ENCODE measurements around the gene DNAJC4.
A peak's percentile ranks its signal among the peaks of the same experiment; 100 is the strongest.

The DNAJC4 gene

GRCh38 chr11:64185693-64186491 lies 44.5 kb upstream of the DNAJC4 start, which contains the start of gene STIP1:
STIP1 (plus strand) TSS chr11:64186171; CDS start chr11:64186262, 91 bp downstream.
- TF ChIP-seq, protein P1, sequence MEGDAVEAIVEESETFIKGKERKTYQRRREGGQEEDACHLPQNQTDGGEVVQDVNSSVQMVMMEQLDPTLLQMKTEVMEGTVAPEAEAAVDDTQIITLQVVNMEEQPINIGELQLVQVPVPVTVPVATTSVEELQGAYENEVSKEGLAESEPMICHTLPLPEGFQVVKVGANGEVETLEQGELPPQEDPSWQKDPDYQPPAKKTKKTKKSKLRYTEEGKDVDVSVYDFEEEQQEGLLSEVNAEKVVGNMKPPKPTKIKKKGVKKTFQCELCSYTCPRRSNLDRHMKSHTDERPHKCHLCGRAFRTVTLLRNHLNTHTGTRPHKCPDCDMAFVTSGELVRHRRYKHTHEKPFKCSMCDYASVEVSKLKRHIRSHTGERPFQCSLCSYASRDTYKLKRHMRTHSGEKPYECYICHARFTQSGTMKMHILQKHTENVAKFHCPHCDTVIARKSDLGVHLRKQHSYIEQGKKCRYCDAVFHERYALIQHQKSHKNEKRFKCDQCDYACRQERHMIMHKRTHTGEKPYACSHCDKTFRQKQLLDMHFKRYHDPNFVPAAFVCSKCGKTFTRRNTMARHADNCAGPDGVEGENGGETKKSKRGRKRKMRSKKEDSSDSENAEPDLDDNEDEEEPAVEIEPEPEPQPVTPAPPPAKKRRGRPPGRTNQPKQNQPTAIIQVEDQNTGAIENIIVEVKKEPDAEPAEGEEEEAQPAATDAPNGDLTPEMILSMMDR (IDR thresholded peaks at IDR 0.05; ENCODE audit: insufficient read depth, low read length, poor library complexity, severe bottlenecking), result peak; percentile 42
- Histone ChIP-seq H3K4me3 (replicated peaks; ENCODE audit: low read depth, low read length) (peak within 1 kb of the TSS; percentile 75), H3K36me3 (ENCODE audit: control insufficient read depth, insufficient read depth, low read length) (peaks cover 2% of the 10 kb centered on the region; the same call in 1 of the 2 replicates), H3K27me3 (replicated peaks; ENCODE audit: control insufficient read depth, insufficient read depth, low read length) (no peaks in the 10 kb centered on the region)
- DNase-seq (ENCODE audit: extremely low read depth, insufficient read length), result peak; percentile 98

GRCh38 chr11:64186492-64187165 lies 43.7 kb upstream of the DNAJC4 start:
- no peak for DNase-seq (ENCODE audit: extremely low read depth, insufficient read length)

GRCh38 chr11:64192434-64192833 lies 37.9 kb upstream of the DNAJC4 start:
- no peaks in the 10 kb centered on the region for H3K27me3 ChIP-seq (replicated peaks; ENCODE audit: control insufficient read depth, insufficient read depth, low read length)
- TF ChIP-seq, protein P1 (IDR thresholded peaks at IDR 0.05; ENCODE audit: insufficient read depth, low read length, poor library complexity, severe bottlenecking), result no peak
- H3K4me3 ChIP-seq (replicated peaks; ENCODE audit: low read depth, low read length), result no peak overlapping the region
- peaks cover 28% of the 10 kb centered on the region for H3K36me3 ChIP-seq (ENCODE audit: control insufficient read depth, insufficient read depth, low read length)
- DNase-seq (ENCODE audit: extremely low read depth, insufficient read length), result no peak

More at GRCh38 chr11:64186492-64187165, 43.7 kb upstream of the DNAJC4 start:
- no peaks in the 10 kb centered on the region for H3K27me3 ChIP-seq (replicated peaks; ENCODE audit: control insufficient read depth, insufficient read depth, low read length)
- TF ChIP-seq, protein P1 (IDR thresholded peaks at IDR 0.05; ENCODE audit: insufficient read depth, low read length, poor library complexity, severe bottlenecking), result no peak
- no peak overlapping the region for H3K4me3 ChIP-seq (replicated peaks; ENCODE audit: low read depth, low read length)
- H3K36me3 ChIP-seq (ENCODE audit: control insufficient read depth, insufficient read depth, low read length), result peaks cover 2% of the 10 kb centered on the region; the same call in 1 of the 2 replicates

- DNase-seq (ENCODE audit: extremely low read depth, insufficient read length), result no peak
- Histone ChIP-seq H3K27me3 (replicated peaks; ENCODE audit: control insufficient read depth, insufficient read depth, low read length) (no peaks in the 10 kb centered on the region), H3K36me3 (ENCODE audit: control insufficient read depth, insufficient read depth, low read length) (peaks cover 38% of the 10 kb centered on the region), H3K4me3 (replicated peaks; ENCODE audit: low read depth, low read length) (no peak overlapping the region)
- TF ChIP-seq, protein P1 (IDR thresholded peaks at IDR 0.05; ENCODE audit: insufficient read depth, low read length, poor library complexity, severe bottlenecking), result no peak
Observed at GRCh38 chr11:64196626-64197025, 33.7 kb upstream of the DNAJC4 start.

DNA sequence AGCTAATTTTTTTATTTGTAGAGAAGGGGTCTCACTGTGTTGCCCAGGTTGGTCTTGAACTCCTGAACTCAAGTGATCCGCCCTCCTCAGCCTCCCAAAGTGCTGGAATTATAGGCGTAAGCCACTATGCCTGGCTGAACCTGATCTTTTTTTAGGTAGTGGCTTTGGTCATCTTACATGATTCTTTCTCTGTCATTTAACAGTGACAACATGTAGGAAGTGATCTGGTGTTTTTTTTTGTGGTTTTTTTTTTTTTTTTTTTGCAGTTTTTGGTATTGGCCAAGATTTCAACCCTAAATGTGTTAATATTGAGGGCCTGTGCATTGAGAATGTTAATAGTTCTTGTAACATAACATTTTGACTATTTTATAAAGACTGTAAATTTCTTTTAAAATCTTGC lies 31.8 kb upstream of the DNAJC4 start:
- no peak for DNase-seq (ENCODE audit: extremely low read depth, insufficient read length)
- Histone ChIP-seq H3K36me3 (ENCODE audit: control insufficient read depth, insufficient read depth, low read length) (peaks cover 45% of the 10 kb centered on the region), H3K4me3 (replicated peaks; ENCODE audit: low read depth, low read length) (no peak overlapping the region), H3K27me3 (replicated peaks; ENCODE audit: control insufficient read depth, insufficient read depth, low read length) (no peaks in the 10 kb centered on the region)
- TF ChIP-seq, protein P1 (IDR thresholded peaks at IDR 0.05; ENCODE audit: insufficient read depth, low read length, poor library complexity, severe bottlenecking), result no peak

All from GM06990 (cell line).